MM.1S (cell line): ENCODE measurements around the gene TTC28.

Experiments
- DNase-seq: peaks from one replicate; pipeline ENCODE4 v3.0.0-alpha.2; 2015
- H2AFZ ChIP-seq: fragments of 300-600 bp; sonication (generic); 2 replicates; pipeline ENCODE4 v1.6.0; 2016; ENCODE audit warnings: antibody characterized with exemption, low read length
- H3F3A ChIP-seq: fragments of 300-600 bp; sonication (generic); 2 replicates; pipeline ENCODE4 v1.6.1; 2016; ENCODE audit warnings: mild to moderate bottlenecking, antibody characterized with exemption, low read length, moderate library complexity, mixed read lengths; ENCODE audit not compliant: insufficient read depth
- H3K27ac ChIP-seq: fragments of 300-600 bp; sonication (generic); 2 replicates; pipeline ENCODE4 v1.5.1; 2016; ENCODE audit warnings: mild to moderate bottlenecking, low read length
- H3K27me3 ChIP-seq: fragments of 300-600 bp; sonication (generic); replicated peaks from 2 replicates; pipeline ENCODE4 v1.6.0; 2016; ENCODE audit warnings: low read length; ENCODE audit not compliant: insufficient read depth
- H3K36me3 ChIP-seq: fragments of 300-600 bp; sonication (generic); replicated peaks from 2 replicates; pipeline ENCODE4 v1.6.1; 2016; ENCODE audit warnings: mild to moderate bottlenecking, low read length, mixed read lengths; ENCODE audit not compliant: insufficient read depth
- H3K4me1 ChIP-seq: fragments of 300-600 bp; sonication (generic); 2 replicates; pipeline ENCODE4 v1.6.1; 2016; ENCODE audit warnings: low read length, mixed read lengths
- H3K4me2 ChIP-seq: fragments of 300-600 bp; sonication (generic); 2 replicates; pipeline ENCODE4 v1.6.0; 2016; ENCODE audit warnings: low read depth, low read length
- H3K4me3 ChIP-seq: fragments of 300-600 bp; sonication (generic); 2 replicates; pipeline ENCODE4 v1.5.1; 2016; ENCODE audit warnings: low read length, mixed read lengths
- H3K79me2 ChIP-seq: fragments of 300-600 bp; sonication (generic); 2 replicates; pipeline ENCODE4 v1.6.1; 2016; ENCODE audit warnings: mixed run types, low read length, mixed read lengths
- H3K9ac ChIP-seq: fragments of 300-600 bp; sonication (generic); 2 replicates; pipeline ENCODE4 v1.6.1; 2016; ENCODE audit warnings: low read length, mixed read lengths
- H3K9me2 ChIP-seq: fragments of 300-600 bp; sonication (generic); replicated peaks from 2 replicates; pipeline ENCODE4 v1.6.1; 2016; ENCODE audit warnings: mild to moderate bottlenecking, low read length, mixed read lengths; ENCODE audit not compliant: insufficient read depth
- H3K9me3 ChIP-seq: fragments of 300-600 bp; sonication (generic); replicated peaks from 2 replicates; pipeline ENCODE4 v1.6.1; 2016; ENCODE audit warnings: mild to moderate bottlenecking, low read length, mixed read lengths; ENCODE audit not compliant: insufficient read depth
- H4K20me1 ChIP-seq: fragments of 300-600 bp; sonication (generic); 2 replicates; pipeline ENCODE4 v1.6.1; 2016; ENCODE audit warnings: mild to moderate bottlenecking, low read length, moderate library complexity, mixed read lengths; ENCODE audit not compliant: insufficient read depth
- EZH2 ChIP-seq: fragments of 300-600 bp; sonication (generic); optimal IDR thresholded peaks from 2 replicates; pipeline ENCODE3; 2017; ENCODE audit warnings: low read depth, mild to moderate bottlenecking, antibody characterized with exemption, low read length, mixed read lengths
- EZH2phosphoT487 ChIP-seq: fragments of 300-600 bp; sonication (generic); IDR thresholded peaks from 2 replicates; pipeline ENCODE4 v1.6.1; 2018; ENCODE audit warnings: antibody characterized with exemption, low read length
- TF ChIP-seq, protein P1 (sequence below): fragments of 300-600 bp; sonication (generic); IDR thresholded peaks from 2 replicates; pipeline ENCODE4 v1.5.1; 2016; ENCODE audit warnings: antibody characterized with exemption, low read length, mixed read lengths

Gene TTC28

GRCh38 chr22:27934069-27934468 is 745.6 kb downstream of the TTC28 start:
- H3K9me3 ChIP-seq = no peaks in the 10 kb centered on the region
- H3K27ac ChIP-seq = no peak overlapping the region
- H3K4me3 ChIP-seq = no peak overlapping the region
- H3K79me2 ChIP-seq = no peaks in the 10 kb centered on the region
- H3K4me1 ChIP-seq = no peaks in the 10 kb centered on the region
- no peaks in the 10 kb centered on the region for H3K9me2 ChIP-seq
- H3F3A ChIP-seq = no peaks in the 10 kb centered on the region
- H3K9ac ChIP-seq = no peak overlapping the region
- H4K20me1 ChIP-seq = no peaks in the 10 kb centered on the region
- no peak overlapping the region for H3K4me2 ChIP-seq
- H2AFZ ChIP-seq = no peak overlapping the region
- no peaks in the 10 kb centered on the region for H3K36me3 ChIP-seq
- no peak for DNase-seq
- no peaks in the 10 kb centered on the region for H3K27me3 ChIP-seq
- TF ChIP-seq EZH2phosphoT487 (no peak), EZH2 (no peak)
- TF ChIP-seq, protein P1, sequence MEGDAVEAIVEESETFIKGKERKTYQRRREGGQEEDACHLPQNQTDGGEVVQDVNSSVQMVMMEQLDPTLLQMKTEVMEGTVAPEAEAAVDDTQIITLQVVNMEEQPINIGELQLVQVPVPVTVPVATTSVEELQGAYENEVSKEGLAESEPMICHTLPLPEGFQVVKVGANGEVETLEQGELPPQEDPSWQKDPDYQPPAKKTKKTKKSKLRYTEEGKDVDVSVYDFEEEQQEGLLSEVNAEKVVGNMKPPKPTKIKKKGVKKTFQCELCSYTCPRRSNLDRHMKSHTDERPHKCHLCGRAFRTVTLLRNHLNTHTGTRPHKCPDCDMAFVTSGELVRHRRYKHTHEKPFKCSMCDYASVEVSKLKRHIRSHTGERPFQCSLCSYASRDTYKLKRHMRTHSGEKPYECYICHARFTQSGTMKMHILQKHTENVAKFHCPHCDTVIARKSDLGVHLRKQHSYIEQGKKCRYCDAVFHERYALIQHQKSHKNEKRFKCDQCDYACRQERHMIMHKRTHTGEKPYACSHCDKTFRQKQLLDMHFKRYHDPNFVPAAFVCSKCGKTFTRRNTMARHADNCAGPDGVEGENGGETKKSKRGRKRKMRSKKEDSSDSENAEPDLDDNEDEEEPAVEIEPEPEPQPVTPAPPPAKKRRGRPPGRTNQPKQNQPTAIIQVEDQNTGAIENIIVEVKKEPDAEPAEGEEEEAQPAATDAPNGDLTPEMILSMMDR = no peak

GRCh38 chr22:27933186-27933983 is 746.3 kb downstream of the TTC28 start:
- H3K9me3 ChIP-seq = no peaks in the 10 kb centered on the region
- TF ChIP-seq, protein P1 = no peak
- TF ChIP-seq EZH2phosphoT487 (no peak), EZH2 (no peak)
- no peak overlapping the region for H2AFZ ChIP-seq
- H4K20me1 ChIP-seq = no peaks in the 10 kb centered on the region
- no peaks in the 10 kb centered on the region for H3K79me2 ChIP-seq
- no peaks in the 10 kb centered on the region for H3F3A ChIP-seq
- no peak overlapping the region for H3K27ac ChIP-seq
- H3K27me3 ChIP-seq = no peaks in the 10 kb centered on the region
- no peak overlapping the region for H3K4me2 ChIP-seq
- no peak overlapping the region for H3K4me3 ChIP-seq
- no peaks in the 10 kb centered on the region for H3K9me2 ChIP-seq
- no peak overlapping the region for H3K9ac ChIP-seq
- DNase-seq = no peak
- H3K36me3 ChIP-seq = no peaks in the 10 kb centered on the region
- H3K4me1 ChIP-seq = no peaks in the 10 kb centered on the region

DNA sequence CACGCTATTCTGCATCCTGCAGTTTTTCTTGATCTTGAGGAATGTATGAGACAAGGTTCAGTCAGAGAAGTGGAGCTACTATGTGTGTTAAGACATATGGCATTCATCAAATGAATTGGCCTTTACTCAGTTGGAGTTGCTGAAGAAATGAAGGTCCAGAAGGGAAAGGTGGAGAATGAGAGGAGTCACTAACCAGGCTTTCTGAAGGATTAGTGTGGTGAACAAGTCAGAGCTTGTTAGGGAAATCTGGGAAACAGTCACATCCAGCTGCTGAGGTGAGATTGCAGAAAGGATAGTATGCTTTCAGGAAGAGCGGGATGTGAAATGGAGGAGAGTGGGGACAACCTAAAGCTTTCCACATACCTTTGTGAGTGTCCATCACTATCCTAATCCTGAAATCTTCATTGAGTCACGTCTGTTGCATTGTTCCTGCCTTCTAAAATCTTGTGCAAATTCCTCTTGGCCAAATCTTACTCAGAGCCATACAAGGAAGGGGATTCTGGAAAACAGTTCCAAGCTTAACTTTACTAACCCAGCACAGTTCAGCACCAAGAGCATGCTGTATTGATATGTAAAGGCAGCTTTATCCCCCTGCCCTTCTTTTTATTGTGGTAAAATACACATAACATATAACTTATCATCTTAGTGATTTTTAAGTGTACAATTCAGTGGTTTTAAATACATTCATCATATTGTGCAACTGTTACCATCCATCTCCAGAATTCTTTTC is 749.1 kb downstream of the TTC28 start:
- Histone ChIP-seq H4K20me1 (no peaks in the 10 kb centered on the region), H3K36me3 (no peaks in the 10 kb centered on the region), H3K9ac (no peak overlapping the region), H3K4me3 (no peak overlapping the region), H3K27ac (no peak overlapping the region), H2AFZ (no peak overlapping the region), H3K4me2 (no peak overlapping the region), H3K9me2 (no peaks in the 10 kb centered on the region), H3K79me2 (no peaks in the 10 kb centered on the region), H3K9me3 (no peaks in the 10 kb centered on the region), H3K27me3 (no peaks in the 10 kb centered on the region), H3K4me1 (no peaks in the 10 kb centered on the region), H3F3A (no peaks in the 10 kb centered on the region; the same call in 1 of the 2 replicates)
- TF ChIP-seq EZH2 = no peak
- TF ChIP-seq, protein P1 = no peak
- TF ChIP-seq EZH2phosphoT487 = no peak
- no peak for DNase-seq
